Mesangial cell (primary cell): ENCODE results near the gene ANKRD10. TPM values are rescaled to one million over a fixed set of nuclear protein-coding genes. Genes with fewer than 3 reads are reported as not detected.

ENCODE experiments used
- total RNA-seq: library from RNA; depleted of rRNA; stranded (reverse); fragments of >200 nt; gene quantifications from 2 replicates; pipeline ENCODE4 v1.2.3, GENCODE V29; 2015

Gene ANKRD10
- 25.1 and 77.1 TPM in 2 replicates for total RNA-seq

DNA sequence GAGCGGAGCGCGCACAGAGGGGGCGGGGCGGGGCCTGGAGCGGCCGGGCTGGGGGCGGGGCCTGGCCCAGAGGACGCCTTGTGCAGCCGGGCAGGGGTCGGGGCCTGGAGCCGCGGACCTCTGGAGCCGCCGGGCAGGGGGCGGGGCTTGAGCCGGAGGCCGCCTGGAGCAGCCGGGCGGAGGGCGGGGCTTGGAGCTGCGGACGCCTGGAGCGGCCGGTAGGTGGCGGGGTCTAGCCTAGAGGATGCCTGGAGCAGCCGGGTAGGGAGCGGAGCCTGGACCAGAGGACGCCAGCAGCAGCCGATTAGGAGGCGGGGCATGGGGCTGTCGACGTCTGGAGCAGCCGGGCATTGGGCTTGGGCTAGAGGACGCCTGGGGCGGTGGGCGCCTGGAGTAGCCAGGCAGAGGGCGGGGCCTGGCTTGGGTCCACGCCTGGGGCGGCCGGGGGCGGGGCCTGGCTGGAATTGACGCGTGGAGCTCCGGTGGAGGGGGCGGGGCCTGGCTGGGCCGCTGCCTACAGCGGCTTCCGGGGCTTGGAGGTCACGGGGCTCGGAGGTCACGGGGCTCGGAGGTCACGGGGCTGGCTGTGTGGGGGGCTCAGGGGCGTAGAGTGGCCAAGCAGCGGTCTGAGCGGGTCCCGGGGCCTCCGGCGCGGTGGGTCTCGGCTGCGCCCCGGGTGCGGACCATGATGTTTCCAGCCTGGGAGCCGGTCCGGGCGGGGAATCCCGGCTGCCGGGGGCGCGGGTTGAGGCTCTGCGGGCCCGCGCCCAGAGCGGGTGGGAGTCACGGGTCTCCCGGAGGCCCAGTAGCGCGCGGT, at the start of gene ANKRD10:
ANKRD10 (minus strand) TSS at position 13 of the 817 bp plus-strand sequence. CDS start 135 bp downstream, outside the sequence.

Other genes starting within 250 kb of the ANKRD10 start
- gene CARS2, start 209.0 kb downstream of the ANKRD10 start, total RNA-seq: 50.8 and 53.8 TPM in 2 replicates
- 9.8 and 13.2 TPM in 2 replicates for gene ING1, start 201.4 kb downstream of the ANKRD10 start, total RNA-seq
- 17.3 and 22.3 TPM in 2 replicates for gene ARHGEF7, start 200.2 kb upstream of the ANKRD10 start, total RNA-seq